ENCODE measurements around the gene BFSP2.
"Not testable (repeated sequence)": the region's sequence is repeated elsewhere in the genome, so short reads cannot be mapped to it uniquely, and the experiment has no call there.

Gene BFSP2

DNA sequence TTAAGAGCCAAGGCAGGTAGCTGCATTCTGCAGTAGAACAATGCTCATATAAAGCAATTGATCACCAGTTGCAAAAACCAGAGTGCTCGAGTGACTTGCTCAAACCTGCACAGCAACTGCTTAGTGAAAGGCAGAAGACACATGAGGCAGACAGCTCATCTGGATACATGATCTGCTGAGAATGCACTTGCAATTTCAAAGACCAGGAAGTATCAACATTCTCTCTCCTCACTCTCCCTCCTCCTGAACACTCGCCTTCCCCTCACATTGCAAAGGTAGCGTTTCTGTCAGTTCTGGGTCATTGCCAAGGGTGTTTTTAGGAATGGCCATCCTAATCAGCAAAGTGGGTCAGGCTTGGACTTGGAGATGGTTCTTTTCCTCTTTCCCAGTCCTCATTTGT is 61.0 kb downstream of the BFSP2 start:
- no peak for DNase-seq

DNA sequence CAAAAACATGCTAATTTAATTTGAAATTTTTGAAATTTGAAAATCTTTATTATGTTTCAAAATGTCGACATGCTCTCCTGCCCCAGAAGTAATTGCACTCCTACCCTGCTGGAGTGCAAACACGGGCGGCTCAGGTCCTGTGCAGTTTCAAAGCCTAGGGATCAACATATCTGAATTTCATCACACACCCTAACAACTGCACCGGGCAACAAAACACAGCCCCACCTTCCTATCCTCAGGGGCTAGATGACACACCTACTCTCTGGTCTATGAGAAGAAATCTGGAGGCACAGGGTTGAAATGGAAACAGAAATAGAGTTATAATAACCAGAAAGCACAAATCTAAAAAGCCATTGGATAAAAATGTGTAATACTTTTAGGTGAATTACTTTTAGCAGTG is 61.4 kb downstream of the BFSP2 start:
- DNase-seq: no peak

DNA sequence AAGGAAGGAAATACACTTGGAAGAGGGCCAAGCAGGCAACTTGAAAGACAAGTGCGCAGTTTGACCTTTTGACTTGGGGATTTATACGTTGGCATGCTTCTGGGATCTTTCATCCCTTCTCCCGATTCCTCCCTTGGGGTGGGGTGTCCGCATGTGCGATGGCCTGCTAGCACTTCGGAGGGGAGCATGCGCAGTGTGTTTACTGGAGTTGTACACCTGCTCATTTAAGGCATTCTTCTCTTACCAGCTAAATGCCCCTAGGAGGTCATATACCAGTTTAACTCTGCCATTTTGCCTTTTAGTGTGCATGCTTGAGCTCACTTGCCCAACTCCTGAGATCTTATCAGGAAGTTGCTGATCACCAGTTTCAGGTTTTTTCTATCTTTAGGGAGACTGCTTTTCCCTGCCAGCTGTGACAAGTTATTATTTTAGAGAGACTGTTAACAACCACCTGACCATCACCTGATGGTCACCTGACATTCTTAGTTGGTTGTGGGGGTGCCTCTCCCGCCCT is 63.5 kb downstream of the BFSP2 start:
- no peak for DNase-seq

DNA sequence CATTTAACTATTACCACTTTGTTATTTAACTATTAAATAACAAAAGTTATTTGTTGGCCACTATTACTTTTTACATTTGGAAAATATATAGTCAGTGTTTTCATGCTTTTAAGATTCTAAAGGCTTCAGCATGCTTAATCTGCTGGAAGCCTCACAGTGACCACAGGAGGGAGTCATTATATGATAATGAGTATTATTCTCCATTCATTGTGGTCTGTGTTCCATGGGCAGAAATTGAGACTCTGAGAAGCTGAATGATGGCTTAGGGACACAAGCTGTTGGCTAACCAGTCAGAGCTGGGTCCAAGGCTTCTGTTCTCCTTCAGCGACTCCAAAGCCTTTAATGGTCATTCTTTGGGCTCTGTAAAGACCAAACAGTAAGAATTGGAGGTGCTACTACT is 64.7 kb downstream of the BFSP2 start:
- DNase-seq: no peak

DNA sequence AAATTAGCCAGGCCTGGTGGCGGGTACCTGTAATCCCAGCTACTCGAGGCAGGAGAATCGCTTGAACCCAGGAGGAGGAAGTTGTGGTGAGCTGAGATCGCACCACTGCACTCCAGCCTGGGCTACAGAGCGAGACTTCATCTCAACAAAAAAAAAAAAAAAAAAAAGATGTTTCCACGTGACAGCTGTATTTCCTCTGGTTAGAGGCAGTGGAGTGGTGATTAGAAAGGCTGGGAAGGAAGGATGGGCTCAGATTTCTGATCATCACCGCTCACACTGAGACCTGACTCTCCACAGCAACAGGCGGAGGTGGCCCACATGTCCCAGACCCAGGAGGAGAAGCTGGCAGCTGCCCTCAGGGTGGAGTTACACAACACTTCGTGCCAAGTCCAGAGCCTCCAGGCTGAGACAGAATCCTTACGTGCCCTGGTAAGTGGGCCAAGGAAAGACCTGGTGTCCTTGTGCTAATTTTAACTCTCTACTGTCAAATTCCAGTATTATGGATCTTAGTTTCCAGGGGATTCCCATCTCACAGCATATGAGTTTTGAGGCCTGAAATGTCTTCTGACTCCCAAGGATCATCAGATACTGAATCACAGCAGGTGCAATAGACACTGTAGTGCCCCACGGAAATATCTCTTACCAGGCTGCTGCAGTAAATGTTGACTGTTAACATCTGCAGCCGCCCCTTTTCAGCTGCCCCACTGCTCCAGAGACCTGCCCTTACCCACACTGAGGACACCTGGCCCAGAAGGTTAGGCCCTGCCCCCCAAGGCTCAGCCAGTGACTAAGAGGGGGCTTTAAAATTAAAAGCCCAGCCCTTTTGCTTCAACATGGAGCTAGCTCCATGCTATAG is 66.9 kb downstream of the BFSP2 start:
- DNase-seq: no peak

DNA sequence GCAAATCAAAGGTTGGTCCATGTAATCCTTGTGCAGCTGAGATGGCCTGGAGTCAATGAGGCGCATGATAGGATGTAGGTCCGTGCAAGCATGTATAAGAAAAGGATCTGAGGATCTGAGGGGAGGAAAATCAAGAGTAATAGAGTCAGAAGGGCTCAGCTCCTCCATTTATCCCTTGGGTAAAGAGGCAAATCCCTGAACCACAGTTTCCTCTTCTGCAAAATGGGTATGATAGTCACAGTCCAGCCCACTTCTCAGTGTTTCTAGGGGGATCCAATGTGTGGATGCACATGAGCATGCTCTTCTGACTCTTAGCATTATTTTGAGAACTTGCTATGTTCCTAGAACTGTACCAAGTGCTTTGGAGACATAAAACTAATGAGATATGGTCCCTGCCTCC is 67.9 kb downstream of the BFSP2 start:
- DNase-seq: no peak

DNA sequence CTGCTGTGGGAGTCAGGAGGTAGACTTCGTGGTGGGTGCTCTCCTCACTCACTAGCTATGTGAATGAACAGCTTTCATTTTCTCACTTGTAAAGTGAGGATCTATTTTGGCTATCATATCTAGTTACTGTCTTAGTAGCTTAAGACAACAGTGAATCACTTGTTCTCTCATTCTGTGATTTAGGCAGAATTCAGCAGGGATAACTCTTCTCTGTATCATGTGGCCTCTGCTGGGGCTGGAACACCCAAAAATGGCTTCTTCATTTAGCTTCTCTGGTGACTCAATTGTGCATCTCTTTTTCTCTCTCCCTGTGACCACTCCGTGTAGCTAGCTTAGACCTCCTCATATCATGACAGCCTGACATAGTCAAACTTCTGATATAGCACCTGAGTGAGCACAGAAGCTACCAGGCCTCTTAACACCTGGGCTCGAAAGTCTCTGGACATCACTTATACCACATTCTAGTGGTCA is 68.4 kb downstream of the BFSP2 start:
- no peak for DNase-seq

DNA sequence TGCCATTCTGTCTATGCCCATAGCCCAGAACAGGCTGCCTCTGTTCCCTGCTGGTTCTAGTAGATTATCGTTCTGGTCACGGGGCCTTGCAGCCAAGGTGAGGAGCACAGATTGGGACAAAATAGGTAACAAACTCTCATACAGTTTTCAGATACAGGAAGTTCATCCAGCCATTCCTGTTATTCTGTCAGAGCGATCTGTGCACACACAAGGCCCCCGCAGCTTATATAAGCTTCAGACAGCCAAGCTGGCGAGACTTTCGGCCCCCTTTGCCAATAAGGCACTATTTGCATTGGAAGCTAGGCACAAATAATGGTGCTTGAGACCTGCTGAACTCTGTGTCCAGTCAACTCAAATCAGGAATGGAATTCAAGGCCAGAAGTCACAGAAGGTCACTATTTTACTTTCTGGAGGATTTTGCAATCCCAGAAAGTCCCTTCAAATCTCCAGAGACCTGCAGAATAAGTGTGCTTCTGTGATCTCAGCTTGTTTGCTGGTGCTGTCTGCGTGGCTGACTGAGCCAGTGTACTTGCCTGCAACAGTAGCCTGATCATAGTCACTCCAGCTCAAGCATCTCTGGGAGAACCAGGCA is 69.4 kb downstream of the BFSP2 start:
- DNase-seq: no peak

DNA sequence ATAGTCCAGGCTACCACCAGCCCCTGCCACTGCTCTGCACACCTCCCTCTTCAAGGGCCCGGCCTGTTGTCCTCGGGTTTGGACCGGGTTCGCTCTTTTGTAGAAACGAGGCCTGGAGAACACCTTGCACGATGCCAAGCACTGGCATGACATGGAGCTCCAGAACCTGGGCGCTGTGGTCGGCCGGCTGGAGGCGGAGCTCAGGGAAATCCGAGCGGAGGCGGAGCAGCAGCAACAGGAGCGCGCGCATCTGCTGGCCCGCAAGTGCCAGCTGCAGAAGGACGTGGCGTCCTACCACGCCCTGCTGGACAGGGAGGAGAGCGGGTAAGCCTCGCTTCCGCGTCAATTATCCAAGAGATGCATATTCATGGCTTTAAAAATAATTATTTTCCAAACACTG is 72.4 kb downstream of the BFSP2 start:
- no peak for DNase-seq

DNA sequence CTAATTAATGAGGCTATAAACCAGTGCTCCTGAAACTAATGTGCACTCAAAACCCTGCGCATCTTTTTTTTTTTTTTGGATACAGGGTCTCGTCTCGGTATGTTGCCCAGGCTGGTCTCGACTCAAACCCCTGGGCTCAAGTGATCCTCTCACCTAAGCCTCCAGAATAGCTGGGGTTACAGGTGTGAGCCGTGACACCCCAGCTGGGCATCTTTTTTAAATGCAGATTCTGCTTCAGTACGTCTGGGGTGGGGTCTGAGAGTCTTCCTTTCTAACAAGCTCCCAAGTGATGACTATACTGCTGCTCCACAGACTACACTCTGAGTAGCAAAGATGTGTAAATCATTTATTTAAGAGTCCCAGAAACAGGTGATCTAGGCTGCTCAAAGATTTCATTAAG is 73.0 kb downstream of the BFSP2 start:
- no peak for DNase-seq

DNA sequence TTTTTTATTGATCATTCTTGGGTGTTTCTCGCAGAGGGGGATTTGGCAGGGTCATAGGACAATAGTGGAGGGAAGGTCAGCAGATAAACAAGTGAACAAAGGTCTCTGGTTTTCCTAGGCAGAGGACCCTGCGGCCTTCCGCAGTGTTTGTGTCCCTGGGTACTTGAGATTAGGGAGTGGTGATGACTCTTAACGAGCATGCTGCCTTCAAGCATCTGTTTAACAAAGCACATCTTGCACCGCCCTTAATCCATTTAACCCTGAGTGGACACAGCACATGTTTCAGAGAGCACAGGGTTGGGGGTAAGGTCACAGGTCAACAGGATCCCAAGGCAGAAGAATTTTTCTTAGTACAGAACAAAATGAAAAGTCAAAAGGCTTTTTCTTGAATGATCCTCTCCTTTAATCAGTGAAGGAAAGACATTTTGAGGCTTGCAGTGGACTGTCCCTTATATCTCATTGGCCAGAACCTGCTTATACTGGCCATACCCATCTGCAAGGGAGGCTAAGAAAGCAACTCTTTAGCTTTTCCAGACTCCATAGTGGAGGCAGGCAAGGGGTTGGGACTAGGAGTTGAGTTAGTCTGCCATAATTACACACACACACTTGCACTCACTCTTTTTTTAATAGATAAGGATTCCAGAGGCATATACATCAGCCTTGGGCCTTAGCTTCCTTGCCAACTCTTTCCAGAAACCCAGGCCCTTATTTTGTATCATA is 73.8 kb downstream of the BFSP2 start:
- DNase-seq: not testable (repeated sequence)

DNA sequence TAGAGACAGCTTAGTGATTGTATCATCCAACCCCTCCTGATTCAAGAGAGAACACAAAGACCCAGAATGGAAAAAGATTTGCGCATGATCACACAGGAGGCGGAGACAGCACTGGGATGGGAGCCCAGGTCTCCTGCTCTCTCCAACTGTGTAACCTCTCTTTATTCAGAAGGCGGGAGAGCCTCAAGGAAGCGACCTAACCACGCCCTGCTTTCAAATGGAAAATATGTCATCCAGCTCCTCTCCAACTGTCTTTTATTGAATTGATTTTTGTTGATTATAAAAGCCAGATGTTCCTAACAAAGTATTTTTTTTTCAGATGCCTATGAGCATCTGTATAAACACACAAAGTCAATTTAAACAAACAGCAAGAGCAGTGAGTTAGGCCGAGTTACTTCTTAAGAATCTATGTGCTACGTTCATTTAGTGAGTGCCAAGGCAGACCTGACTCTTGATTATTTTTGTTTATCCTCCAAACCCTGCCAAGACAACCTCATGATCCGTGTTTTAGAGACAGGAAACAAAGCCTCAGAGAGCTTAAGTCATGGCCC is 74.5 kb downstream of the BFSP2 start:
- no peak for DNase-seq

DNA sequence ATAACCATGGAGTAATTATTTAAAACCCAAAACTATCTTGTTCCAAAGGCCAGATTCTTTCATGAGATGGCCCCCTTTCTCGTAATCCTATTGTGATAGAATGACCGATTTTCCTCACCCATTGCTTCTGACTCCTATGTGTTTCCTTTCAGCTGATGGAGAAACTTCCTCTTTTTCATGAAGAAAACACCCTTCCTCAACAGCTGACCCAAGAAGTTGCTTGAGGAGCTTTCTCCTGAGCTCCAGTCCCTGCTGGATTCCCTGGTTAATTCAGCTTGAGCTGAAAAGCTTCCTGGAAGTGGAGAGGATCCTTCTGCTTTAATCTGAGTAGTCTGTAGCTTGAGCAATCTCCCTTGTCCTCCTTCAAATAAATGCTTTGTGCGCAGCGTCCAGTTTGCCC is 75.0 kb downstream of the BFSP2 start:
- DNase-seq: no peak

DNA sequence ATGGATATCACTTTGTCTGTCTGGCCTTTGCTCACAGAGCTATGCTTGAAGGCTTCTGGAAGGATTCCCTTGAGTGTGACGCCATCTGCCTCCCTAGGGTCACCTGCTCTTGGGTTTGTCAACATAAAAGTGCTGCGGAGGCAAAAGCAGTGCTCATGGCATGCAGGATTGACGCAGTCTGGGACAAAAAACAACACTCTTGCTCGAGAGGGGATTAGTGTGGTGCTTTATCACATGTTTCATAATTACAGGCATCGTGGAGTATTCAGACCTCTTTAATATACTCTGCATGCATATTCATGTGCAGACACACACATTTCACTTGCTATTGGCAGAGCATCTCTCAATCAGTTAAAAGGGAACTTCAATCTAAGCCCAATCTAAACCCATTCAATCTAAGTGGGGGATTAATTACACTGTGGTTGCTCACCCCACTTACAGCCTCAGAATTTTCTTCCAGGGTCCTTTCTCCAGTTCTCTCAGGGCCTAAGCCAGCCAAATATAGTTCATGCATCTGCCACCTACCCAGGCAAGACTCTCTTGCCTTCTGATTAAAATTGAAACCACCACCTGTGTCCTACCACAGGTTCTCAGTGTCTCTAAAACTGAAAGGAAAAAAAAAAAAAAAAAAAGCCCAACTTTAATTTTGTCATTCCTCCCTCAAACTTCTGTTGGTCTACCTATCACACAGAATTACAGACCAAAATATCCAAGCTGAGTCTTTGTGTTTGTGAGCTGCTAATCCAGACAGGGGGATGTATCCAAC is 75.6 kb downstream of the BFSP2 start:
- no peak for DNase-seq

DNA sequence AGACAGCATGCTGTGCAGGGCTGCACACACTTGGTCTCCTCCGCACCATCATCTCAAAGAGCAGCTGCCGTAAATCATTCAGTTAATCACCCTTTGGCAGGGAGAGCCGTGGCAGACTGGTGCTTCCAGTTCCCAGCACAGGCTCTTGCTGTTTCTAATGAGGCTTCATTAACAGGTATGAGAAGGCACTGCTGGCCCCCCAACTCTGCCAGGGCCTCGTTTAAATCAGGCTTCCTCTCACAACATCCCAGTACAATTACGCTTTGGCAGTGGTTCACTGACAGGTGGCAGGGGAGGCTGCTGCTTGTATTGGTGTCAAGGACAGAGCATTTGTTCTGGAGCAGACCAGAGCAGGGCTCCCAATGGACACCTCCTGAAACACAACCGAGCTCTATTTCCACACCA is 77.1 kb downstream of the BFSP2 start:
- DNase-seq: peak; percentile 91

DNA sequence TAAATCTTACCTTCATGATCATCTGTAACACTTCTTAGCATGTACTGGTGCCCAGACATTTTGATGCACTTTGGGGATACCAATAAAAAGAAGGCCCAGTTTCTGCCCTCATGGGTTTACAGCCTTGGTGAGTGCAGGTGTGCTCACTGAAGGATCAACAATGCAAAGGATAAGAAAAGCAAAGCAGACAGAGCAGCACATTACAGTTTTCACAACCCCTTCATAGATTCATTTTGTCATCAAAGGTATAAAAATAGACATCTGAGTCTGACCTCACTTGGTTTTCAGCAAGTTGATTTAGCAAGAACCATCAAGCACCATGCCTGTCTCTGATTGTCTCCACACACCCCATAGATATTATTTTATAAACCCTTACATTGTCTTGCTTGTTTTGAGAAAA is 77.6 kb downstream of the BFSP2 start:
- DNase-seq: no peak

DNA sequence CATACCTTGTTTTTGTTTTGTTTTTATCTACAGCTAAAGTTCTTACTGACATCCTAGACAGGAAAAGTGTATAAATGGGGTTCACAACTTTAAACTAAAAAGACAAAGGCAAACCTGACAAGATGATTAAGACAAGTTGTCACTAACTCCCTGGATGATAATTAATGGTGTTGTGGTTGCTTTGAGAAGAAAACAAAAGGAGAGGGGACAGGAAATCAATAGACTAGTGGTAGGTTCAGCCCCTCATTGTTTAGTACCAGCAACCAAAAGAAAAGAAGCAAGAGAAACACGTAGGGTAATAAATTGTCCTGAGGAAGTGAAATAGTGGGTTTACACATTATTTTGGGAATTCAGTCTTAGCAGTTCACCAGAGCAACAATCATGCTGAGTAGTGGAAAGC is 78.8 kb downstream of the BFSP2 start:
- no peak for DNase-seq

DNA sequence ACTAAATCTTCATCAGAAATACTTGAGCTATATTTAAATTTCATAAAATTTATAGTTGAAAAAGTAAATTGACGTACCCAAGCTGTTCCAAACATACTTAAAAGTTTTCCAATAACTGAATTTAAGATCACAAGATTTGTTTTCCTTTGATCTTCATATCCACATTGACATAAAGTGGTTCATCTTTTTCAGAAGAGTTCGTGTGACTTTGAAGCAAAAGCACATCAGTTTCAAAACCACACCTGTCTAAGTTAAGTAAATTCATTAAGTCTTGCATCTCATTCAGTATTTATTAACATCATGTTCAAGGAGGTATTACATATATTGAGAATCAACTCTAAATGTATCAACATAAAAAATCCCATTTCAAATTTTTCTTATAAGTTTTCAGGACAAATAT is 79.5 kb downstream of the BFSP2 start:
- DNase-seq: no peak

DNA sequence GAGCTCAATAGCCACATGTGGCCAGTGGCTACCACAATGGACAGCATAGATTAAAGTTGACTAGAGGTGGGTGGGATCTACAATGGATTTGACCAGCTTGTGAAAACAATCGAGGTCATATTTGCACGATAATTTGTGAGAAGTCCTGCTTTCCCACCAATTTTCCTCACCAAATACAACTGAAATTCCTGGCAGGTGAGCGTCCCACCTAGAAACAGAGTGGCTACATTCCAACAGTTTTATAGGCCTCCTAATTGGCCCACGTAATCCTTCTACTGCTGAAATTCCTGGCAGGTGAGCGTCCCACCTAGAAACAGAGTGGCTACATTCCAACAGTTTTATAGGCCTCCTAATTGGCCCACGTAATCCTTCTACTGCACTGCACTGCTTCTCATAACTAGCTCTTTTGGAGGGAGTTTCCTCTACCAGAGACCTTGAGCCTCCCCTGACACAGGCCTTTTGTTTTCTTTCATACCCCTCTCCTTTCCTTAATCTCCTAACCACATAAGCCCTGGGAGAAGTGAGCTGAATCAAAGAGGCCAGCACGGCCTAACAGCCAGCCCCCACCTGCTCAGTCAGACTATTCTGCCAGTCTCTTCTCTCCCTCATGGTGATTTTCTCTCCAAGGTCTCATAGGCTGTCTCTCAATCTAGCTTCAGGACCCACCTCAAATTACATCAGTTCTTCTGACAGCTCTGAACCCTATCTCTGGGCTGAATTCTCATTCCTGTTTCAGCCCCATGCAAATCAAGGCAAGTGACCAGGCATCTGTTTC is 80.2 kb downstream of the BFSP2 start:
- DNase-seq: peak; percentile 94

DNA sequence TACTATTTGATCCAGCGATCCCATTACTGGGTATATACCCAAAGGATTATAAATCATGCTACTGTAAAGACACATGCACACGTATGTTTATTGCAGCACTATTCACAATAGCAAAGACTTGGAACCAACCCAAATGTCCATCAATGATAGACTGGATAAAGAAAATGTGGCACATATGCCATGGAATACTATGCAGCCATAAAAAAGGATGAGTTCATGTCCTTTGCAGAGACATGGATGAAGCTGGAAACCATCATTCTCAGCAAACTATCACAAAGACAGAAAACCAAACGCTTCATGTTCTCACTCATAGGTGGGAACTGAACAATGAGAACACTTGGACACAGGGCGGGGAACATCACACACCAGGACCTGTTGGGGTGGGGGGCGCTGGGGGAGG is 82.6 kb downstream of the BFSP2 start:
- not testable (repeated sequence) for DNase-seq

DNA sequence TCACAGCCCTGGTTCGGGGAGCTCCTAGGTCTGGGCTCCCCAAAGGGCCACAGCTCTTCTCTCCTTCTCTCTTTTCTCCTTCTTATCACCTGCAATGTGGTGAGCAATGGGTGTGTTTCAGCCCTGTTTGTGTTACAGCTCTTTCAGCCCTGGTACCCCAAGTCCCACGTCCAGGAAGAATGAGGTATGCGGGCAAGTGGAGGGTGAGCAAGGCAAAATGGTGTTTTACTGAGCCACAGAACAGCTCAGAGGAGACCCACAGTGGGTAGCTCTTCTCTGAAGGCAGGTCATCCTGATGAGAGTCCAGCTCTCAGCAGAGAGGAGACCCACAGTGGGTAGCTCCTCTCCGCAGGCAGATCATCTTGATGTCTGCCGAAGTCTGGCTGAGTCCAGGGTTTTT is 86.8 kb downstream of the BFSP2 start:
- no peak for DNase-seq

DNA sequence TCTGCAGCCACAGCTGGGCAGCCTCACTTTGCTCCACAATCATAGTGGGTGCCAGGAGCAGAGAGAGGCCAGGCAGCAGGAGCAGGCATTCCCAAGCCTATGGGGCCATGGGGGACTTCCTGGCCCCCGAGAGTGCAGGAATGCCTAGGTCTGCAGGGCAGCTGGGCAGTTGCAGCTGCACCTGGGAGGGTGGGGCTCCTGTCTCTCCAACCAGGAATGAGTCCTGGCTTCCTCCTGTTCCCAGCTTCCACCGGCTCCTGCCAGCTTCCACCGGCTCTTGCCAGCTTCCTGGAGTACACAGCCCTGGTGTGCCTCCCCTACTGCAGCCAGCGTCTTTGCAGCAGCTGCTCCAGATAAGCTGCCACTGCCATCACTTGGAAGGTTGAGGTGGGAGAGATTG is 87.3 kb downstream of the BFSP2 start:
- DNase-seq: no peak

Measured in islet precursor cell (in vitro differentiated cells).